GM04504 (cell line): Measurements from ENCODE around the gene TMEM256.

Source experiments
- DNase-seq: peaks from one replicate; pipeline ENCODE4 v3.0.0-alpha.2; 2012; ENCODE audit warnings: low read depth

TMEM256 gene

GRCh38 chr17:7407485-7408251 is 3.8 kb upstream of the TMEM256 start, which contains the start of gene NLGN2:
Gene NLGN2, plus strand, starts transcription at chr17:7407845. Its CDS starts 411 bp downstream, at chr17:7408256.
- DNase-seq = no peak

GRCh38 chr17:7407082-7407481 is 3.2 kb upstream of the TMEM256 start:
- DNase-seq = no peak

GRCh38 chr17:7406235-7406825 is 2.4 kb upstream of the TMEM256 start:
- no peak for DNase-seq

- DNase-seq = no peak
Observed at GRCh38 chr17:7405350-7406234, 1.7 kb upstream of the TMEM256 start.

- no peak for DNase-seq
Observed at GRCh38 chr17:7404737-7405349, 946 bp upstream of the TMEM256 start.

- no peak for DNase-seq
Observed at GRCh38 chr17:7403727-7403976, 245 bp downstream of the TMEM256 start.

- no peak for DNase-seq
Observed at GRCh38 chr17:7403043-7403726, 712 bp downstream of the TMEM256 start.

GRCh38 chr17:7398612-7399011 is 5.3 kb downstream of the TMEM256 start:
- no peak for DNase-seq

GRCh38 chr17:7396147-7396546 is 7.8 kb downstream of the TMEM256 start:
- no peak for DNase-seq

- peak; percentile 70 for DNase-seq
Observed at GRCh38 chr17:7394452-7395191, 9.3 kb downstream of the TMEM256 start, which contains the start of gene PLSCR3. Gene PLSCR3, minus strand, starts transcription at chr17:7394525. Its CDS starts 415 bp downstream, at chr17:7394110.

- no peak for DNase-seq
Observed at GRCh38 chr17:7393613-7394451, 10.1 kb downstream of the TMEM256 start.

- no peak for DNase-seq
Observed at GRCh38 chr17:7392696-7393612, 10.9 kb downstream of the TMEM256 start.

- no peak for DNase-seq
Observed at GRCh38 chr17:7391307-7391706, 12.6 kb downstream of the TMEM256 start.

- no peak for DNase-seq
Observed at GRCh38 chr17:7389924-7390910, 13.7 kb downstream of the TMEM256 start.

- DNase-seq = no peak
Observed at GRCh38 chr17:7388856-7389255, 15.0 kb downstream of the TMEM256 start.

GRCh38 chr17:7384489-7385081 is 19.3 kb downstream of the TMEM256 start:
- DNase-seq = no peak

GRCh38 chr17:7383742-7384488 is 20.0 kb downstream of the TMEM256 start:
- DNase-seq = no peak
